A549 (cell line): ENCODE results near the gene LOC128125822.

Experiments
- CTCF ChIP-seq: fragments of >200 bp; sonication (Bioruptor Twin); formaldehyde crosslinking; IDR thresholded peaks from 3 replicates; pipeline ENCODE4 v1.5.1; 2016
- ELK1 ChIP-seq: fragments of 150-350 bp; IDR thresholded peaks from 2 replicates; pipeline ENCODE4 v1.6.1; 2014; ENCODE audit warnings: low read depth, mild to moderate bottlenecking, low read length
- EP300 ChIP-seq, 2 experiments: fragments of >200 bp; sonication (Bioruptor Twin); formaldehyde crosslinking; IDR thresholded peaks; 2 replicates in 1 of 2; 3 replicates in 1 of 2; pipeline ENCODE4 v1.6.1; 2016 to 2017
- ESRRA ChIP-seq: fragments of 150-350 bp; IDR thresholded peaks from 2 replicates; pipeline ENCODE4 v1.6.1; 2014; ENCODE audit warnings: mild to moderate bottlenecking, low read length, borderline replicate concordance
- MYC ChIP-seq: IDR thresholded peaks from 2 replicates; pipeline ENCODE4 v1.6.1; 2012; ENCODE audit warnings: mild to moderate bottlenecking, inconsistent platforms, low read length, improper control_type of control experiment, borderline replicate concordance
- POLR2A ChIP-seq: IDR thresholded peaks from 2 replicates; pipeline ENCODE4 v1.6.1; 2012; ENCODE audit warnings: mild to moderate bottlenecking, low read length
- RFX5 ChIP-seq: fragments of 450-650 bp; IDR thresholded peaks from 2 replicates; pipeline ENCODE4 v1.7.1; 2014; ENCODE audit warnings: antibody characterized with exemption, mild to moderate bottlenecking, moderate library complexity
- ZFP36 ChIP-seq: fragments of 450-650 bp; IDR thresholded peaks from 2 replicates; pipeline ENCODE4 v1.6.1; 2014; ENCODE audit warnings: borderline replicate concordance; ENCODE audit not compliant: partially characterized antibody
- TF ChIP-seq, protein P1 (sequence below): IDR thresholded peaks from 2 replicates; pipeline ENCODE4 v1.6.1; 2012

DNA sequence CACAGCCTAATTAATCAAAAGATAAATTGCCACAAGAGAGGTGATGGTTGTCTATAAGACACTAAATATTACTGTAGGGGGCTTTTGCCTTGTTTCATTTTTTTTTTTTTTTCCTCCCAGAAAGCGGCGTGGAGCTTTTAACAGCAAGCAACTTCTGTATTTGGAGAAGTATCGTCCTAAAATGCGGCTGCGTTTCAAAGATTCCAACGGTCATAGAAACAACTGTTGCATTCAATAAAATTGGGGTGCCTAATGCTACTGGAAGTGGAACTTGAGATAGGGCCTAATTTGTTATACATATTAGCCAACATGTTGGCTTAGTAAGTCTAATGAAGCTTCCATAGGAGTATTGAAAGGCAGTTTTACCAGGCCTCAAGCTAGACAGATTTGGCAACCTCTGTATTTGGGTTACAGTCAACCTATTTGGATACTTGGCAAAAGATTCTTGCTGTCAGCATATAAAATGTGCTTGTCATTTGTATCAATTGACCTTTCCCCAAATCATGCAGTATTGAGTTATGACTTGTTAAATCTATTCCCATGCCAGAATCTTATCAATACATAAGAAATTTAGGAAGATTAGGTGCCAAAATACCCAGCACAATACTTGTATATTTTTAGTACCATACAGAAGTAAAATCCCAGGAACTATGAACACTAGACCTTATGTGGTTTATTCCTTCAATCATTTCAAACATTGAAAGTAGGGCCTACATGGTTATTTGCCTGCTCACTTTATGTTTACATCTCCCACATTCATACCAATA is 7.8 kb downstream of the LOC128125822 start:
- TF ChIP-seq CTCF = no peak
- TF ChIP-seq ZFP36 = no peak
- TF ChIP-seq POLR2A = no peak
- no peak for TF ChIP-seq EP300 (IDR thresholded peaks at IDR 0.05)
- TF ChIP-seq, protein P1, sequence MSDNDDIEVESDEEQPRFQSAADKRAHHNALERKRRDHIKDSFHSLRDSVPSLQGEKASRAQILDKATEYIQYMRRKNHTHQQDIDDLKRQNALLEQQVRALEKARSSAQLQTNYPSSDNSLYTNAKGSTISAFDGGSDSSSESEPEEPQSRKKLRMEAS = no peak
- no peak for TF ChIP-seq MYC
- no peak for TF ChIP-seq RFX5
- TF ChIP-seq ELK1 = no peak
- TF ChIP-seq ESRRA = no peak
